A673 (cell line): Measurements from ENCODE around the gene SETD1A.

Experiments used
- EZH2 ChIP-seq: fragments of 200-600 bp; sonication (generic); IDR thresholded peaks from 2 replicates; pipeline ENCODE4 v1.6.1; 2017; ENCODE audit warnings: borderline replicate concordance, low read depth, mild to moderate bottlenecking, mixed read lengths, antibody characterized with exemption, low read length; ENCODE audit not compliant: poor library complexity, severe bottlenecking
- TF ChIP-seq, protein P1 (sequence below): fragments of 300-800, 200-600 bp; sonication (generic); conservative IDR thresholded peaks from 2 replicates; pipeline ENCODE4 v1.5.1; 2017; ENCODE audit warnings: low read depth, mild to moderate bottlenecking, antibody characterized with exemption, low read length, moderate library complexity, mixed read lengths

DNA sequence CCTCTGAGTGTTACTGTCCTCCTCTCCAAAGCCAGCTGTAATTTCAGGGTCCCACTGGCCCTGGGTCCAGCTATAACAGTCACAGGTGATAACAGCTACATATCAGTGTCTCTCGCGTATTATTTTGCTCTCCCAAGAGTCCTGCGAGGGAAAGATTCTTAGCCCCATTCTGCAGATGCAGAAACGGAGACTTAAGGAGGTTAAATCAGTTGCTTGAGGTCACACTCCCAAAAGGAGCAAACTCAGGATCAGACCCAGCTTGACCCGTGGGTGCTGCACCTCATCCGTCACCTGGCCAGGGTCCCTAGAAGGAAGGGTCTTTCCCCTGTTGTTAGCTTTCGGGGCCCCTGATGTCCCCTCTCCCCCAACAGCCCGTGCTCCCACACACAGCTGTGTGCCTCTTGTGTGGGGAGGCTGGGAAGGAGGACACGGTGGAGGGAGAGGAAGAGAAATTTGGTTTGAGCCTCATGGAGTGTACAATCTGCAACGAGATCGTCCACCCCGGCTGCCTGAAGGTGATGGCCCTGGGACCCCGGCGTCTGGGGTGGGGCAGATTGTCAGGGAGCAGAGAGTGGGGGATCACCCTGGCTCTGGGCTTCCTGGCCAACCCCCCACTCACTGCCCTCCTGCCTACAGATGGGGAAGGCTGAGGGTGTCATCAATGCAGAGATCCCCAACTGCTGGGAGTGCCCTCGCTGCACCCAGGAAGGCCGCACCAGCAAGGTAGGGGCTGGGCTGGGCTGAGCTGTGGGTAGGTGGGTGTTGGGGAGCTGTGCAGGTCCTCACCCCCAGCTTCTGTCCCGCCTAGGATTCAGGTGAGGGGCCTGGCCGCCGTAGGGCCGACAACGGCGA is 30.4 kb upstream of the SETD1A start:
- TF ChIP-seq, protein P1, sequence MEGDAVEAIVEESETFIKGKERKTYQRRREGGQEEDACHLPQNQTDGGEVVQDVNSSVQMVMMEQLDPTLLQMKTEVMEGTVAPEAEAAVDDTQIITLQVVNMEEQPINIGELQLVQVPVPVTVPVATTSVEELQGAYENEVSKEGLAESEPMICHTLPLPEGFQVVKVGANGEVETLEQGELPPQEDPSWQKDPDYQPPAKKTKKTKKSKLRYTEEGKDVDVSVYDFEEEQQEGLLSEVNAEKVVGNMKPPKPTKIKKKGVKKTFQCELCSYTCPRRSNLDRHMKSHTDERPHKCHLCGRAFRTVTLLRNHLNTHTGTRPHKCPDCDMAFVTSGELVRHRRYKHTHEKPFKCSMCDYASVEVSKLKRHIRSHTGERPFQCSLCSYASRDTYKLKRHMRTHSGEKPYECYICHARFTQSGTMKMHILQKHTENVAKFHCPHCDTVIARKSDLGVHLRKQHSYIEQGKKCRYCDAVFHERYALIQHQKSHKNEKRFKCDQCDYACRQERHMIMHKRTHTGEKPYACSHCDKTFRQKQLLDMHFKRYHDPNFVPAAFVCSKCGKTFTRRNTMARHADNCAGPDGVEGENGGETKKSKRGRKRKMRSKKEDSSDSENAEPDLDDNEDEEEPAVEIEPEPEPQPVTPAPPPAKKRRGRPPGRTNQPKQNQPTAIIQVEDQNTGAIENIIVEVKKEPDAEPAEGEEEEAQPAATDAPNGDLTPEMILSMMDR: no peak
- no peak for TF ChIP-seq EZH2
